HG03439 (cell line): ENCODE data around the gene PRKCQ.
A peak's percentile ranks its signal among the peaks of the same experiment; 100 is the strongest.

Experiments used
- ATAC-seq: cut with Tn5 transposase; IDR thresholded peaks from one replicate; pipeline ENCODE4 v1.9.1; 2021; ENCODE audit warnings: mild to moderate bottlenecking, moderate library complexity; ENCODE audit not compliant: unreplicated experiment

Gene PRKCQ

DNA sequence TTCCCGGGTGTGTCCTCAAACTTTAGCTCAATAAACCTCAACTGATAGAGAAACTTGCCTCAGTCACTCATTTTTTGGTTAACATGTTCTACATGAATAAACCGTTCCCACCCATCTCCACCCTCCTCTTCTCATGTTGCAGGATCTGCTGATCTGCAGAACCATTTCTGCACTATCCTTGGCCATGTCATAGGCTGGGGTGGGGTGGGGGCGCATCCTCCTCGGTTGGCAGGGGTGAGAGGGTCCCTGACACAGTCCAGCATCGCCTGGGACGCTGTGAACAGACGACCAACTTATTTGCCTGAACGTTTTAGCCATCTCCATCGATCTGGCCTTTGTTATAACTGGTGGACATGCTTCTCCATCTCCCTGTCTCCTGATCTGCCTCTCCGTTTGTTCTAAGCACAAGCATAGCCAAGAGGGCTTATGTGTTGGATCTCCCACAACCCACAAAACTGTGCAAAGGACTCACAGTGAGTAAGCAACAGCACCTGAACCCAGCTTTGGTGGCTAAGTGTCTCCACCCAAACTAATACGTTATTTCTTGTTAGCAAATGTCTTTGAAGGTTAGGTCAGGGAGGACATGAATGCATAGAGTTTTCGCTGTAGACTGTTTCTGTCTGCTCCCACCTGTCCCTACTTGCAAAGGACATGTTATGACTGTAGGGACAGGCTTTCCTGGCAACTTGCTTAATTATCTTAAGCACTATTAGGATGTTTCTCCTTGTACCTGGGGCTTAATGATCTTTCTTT is 51.7 kb downstream of the PRKCQ start:
- no peak for ATAC-seq

DNA sequence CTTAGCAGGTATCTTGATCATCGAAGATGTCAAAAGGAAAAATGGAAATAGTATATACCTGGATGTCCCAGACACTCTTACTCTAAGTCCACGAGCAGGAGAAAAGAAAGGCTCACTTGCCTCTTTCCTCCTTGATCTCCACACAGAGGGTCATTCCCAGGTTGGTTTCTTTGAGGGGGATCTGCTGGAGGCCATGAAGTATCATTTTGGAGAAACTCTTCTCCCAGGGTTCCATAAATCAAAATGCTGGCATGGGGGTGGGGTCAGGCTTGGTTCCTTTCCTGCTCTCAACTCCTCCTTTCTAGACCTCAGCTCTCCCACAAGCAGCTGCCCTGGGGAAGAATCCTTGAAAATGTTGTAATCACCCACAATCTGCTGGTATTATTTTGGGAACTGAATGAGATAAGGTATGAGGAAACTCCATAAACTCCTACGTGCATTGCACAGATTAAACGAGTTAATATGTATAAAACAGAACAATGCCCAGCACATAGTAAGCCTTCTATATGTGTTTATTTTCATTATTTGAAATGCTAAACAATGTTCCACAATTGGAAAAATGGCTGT is 54.4 kb downstream of the PRKCQ start:
- no peak for ATAC-seq

DNA sequence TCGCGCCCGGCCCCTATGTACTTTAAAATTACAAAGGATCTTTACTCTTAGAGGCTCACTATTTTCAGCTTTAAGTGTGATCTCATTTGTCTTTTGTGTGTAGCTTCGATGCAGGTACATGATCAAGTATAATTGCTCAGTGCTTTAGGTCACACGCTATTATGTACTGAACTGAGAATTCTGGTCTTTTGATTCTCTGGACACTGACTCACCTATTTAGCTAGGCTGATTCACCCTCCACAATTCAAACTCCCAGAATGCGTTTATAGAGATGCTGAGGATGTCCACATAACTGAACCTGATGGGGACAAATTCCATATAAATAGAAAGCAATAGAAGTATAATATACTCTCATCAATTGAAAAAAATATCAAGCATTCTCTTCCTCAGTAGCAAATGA is 57.8 kb downstream of the PRKCQ start:
- ATAC-seq: no peak

DNA sequence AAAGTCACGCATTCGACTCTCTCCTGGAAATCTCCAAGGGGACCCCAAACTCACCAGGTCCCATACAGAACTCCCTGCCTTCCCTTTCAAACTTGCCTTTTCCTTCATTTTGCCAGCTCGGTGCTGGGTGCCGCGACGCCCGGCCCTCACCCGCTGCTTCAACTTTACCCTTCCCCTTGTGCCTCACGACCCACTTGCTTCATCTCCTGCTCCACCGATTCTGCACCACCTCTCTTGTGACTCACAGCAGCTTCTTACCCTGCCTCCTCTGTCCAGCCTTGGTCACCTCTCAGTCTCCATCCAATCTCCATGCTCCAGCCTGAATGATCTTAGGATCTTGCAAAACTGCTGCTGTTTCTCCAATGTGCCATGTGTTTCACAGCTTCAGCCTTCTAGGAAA is 59.9 kb downstream of the PRKCQ start:
- no peak for ATAC-seq

DNA sequence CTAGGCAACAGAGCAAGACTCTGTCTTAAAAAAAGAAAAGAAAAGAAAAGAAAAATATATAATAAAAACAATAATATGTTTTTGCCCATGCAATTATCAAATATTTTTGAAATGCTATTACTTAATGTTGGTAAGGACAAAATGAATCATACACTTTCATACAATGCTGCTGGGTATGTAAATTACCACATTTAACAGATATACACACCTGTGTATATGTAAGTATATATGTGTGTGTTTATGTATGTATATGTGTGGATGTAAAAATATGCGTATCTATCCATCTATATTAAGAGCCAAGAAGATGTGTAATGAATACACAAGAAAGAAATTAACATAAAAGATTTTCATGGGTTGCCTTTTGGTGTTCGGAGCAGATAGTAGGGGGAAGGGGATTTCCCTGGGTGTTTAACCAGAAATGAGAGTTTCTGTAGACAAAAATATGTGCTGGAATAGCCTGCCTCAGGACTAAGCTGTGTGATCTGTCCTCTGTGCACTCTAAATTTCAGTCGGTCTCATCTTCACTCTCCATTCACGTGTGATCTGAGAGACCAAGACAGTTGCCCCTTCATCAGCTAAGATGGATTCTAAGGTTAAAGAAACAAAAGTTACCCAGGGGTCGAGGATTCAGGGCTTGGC is 61.2 kb downstream of the PRKCQ start:
- no peak for ATAC-seq

DNA sequence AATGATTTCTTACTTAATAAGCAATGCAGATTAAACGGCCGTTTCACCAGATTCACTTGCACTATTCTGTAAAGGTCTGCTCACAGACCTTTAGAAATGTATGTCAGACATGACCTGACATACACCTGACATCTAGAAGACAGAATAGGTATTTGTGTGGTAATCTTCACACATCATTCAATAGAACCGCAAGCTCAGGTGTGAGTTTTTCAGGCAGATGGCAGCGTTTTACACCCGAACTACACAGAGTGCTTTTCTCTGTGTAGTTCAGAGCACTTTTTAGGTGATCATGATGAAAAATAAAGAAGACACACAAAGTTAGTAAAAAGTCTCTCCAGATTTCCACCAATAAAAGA is 63.2 kb downstream of the PRKCQ start:
- no peak for ATAC-seq

DNA sequence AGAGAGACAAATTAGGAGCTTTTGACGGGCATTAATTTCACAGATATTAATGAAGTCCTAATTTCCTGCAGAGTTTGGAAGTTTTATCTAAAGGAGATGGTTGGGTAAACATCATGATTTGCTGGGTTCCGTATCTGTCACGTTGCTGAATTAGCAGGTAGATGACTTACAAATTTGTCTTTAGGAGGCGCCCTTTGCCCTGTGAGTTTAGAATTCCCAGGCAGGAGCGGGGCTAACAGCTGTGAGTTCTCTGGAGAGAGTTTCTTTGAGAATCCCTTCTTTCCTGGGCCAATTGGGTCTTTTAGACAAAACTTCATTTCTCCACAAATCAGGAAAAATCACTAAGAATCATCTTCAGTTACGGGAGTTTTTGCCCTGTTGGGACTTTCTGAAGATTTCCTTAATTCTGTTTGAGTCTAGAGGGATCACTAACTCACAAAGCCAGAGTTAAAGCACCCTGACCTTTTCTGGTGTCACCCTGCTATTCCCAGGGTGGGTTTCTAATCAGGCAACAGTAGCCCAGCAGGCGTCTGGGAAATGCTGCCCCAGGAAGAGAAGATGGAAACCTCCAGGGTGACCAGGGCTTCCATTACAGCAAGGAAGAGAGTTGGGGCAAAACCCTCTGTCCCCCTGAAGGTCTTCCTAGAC is 63.7 kb downstream of the PRKCQ start:
- ATAC-seq: no peak

DNA sequence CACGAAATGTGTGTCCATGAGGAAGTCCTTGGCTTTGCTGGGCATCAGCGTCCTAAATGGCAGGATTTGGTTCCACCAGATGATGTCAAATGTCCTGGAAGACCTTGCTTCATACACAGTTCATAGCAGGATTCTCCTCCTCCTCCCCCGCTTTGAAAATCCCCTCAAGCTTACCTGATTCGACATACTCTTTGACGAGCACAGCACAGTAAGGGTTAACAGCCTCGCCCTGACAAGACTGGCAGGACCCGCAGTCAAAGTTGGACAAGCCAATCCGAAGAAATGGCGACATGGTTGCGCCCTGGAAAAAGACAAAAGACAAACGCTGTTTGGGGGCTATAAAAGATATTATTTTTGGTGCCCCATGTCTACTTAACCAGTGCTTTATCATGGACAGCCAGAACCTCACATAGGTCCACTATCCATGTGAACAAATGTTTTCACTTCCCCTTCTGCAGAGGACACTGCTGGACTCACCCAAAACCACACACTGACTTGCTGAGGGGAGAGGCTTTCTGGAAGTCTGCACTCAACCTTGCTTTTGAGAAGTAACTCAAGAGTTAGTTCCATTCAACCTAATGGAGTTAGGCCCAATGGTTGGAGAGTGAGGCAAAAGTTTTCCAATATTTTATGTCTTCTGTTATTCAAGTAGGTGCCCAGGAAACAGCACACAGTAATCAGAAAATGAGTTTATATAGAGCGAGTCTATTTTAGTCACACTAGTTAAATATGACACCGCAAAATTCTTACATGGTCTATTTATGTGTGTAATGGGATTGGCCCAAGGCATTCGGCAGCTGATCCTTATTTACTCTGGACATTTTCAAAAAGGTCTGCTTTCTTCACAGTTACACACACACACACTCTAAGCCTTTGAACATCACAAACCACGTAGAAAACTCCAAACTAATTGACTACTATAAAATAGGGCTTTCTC is 65.0 kb downstream of the PRKCQ start:
- ATAC-seq: no peak

DNA sequence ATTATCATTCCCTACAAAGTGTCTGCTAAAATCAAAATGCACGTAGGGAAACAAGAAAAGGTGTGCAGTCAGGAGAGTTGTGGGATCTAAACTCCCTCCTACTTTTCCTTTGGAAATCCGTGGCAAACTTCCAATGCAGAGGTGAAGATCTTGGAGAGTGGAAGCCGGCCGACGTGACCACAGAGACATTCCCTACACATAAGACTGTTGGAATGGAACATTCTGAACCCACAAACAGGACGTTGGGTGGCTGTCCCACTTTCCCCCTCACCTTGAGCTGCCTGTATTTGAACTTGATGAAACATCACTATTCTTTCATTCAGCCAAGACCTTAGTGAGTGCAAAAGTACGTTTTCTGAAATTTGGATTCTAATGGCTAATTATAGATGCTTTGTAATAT is 65.9 kb downstream of the PRKCQ start:
- no peak for ATAC-seq

DNA sequence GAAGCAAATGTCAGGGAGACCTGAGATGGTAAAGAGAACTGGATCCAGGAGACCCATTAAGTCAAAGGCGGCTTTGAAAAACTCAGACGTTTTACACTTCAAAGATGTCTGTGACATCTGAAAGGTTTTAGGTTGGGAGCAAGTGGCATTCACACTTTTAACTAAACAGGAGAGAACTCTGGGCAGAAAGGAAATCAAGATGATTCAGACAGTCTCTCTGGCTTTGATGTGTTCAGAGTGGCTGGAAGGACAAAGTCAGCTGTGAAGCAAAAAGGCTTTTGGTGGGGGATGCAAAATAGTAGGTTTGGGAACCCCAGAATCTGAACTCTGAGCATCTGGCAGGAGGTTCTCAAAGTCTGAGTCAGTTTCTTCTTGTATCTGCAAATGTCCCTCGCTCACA is 66.6 kb downstream of the PRKCQ start:
- no peak for ATAC-seq

DNA sequence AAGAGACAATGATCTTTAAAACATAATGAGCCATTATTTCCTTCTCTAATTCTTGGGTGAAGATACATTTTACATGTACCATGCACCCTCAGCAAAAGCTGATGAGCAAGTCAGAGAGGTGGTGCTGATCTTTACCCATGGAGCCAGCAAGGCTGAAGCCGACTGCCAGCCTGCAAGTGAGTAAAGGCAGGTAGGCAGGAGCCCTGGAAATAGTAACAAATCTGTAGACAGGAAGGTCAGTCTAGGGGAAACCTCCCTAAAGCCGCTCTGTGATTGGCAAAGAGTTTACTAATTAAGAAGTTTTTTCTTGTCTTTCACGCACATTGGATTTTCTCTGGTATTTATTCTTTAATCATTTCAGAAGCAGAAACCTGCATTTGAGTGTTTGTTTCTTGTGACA is 67.9 kb downstream of the PRKCQ start:
- no peak for ATAC-seq

DNA sequence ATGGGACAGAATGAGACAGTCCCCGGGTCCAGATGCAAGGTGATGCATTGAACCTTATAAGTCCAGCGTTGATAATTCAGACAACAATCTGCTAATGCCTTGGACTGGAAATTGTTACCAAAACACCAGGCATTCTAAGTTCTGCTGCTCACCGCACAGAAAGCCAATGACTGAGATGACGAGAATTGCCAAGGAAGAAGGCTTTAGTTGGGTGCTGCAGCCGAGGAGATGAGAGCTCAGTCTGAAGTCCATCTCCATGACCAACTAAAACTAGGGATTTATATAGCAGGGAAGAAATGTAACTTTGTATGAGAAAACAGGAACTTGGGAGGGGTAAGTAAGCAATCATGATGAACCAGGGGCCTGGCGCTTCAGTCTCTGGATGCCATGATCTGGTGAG is 68.7 kb downstream of the PRKCQ start:
- ATAC-seq: no peak

DNA sequence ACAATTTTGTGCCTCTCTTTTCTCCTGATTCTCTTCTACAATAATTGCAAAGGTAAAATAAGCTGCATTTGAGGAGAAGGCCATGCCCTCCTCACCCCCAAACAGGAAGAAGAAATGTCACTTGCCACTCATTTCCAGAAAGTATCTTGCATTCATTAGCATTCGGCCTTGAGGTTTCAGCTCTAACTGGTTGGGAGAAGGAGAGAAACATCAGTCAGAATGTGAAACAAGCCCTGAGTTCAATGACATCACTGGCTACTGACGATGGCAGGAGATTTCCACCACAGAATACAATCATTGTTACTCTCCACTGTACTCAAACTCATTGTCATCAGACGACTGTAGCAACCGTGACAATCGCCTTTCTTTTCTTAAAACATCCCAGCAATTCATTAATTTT is 72.8 kb downstream of the PRKCQ start:
- peak; percentile 67 for ATAC-seq

DNA sequence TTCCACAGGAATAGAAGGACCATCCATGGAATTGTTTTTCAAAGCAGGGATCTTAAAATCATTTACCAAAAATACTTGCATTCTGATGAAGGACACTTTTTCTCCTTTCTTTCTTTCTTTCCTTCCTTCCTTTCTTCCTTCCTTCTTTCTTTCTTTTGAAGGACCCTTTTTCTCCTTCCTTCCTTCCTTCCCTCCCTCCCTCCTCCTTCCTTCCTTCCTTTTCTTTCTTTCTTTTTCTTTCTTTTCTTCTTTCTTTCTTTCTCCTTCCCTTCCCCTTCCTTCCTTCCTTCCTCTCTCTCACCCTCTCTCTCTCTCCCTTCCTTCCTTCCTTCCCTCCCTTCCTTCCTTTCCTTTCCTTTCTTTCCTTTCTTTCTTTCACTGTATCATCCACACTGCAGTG is 74.8 kb downstream of the PRKCQ start:
- no peak for ATAC-seq

DNA sequence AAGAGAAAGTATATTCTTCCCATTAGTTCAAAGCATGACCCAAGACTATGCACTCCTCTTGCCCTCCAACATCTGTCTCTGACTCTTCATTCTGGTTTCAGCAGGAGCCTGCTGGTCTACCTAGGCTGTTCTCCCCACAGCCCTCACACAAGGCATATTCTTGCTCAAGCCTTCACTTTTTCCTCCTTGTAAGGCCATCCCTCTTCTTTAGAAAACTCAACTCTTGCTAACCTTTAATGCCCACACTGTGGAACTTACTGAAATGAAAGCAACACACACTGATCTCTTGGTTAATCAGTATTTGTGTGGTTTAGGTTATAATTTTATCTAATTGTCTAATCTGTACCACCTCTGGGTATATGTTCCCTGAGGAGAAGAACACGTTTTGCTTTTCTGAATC is 75.8 kb downstream of the PRKCQ start:
- ATAC-seq: no peak

DNA sequence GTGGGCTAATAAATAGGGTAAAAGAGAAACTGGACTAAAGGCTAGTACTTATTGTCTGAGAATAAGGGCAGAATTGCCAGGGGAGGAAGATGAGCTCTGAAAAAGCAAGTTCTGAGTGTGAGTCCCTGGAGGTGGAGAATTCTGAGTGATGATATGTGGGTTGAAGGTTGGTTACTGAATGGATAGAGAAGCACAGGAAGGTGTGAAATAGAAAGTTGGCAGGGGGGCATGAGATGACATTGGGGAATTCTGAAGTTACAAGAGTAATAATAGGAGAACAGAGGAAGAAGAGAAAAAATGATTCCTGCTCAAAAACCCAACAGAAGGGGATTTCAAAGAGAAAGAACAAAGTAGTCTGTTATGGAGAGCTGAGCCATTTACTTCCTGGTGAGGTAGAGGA is 76.9 kb downstream of the PRKCQ start:
- ATAC-seq: no peak

DNA sequence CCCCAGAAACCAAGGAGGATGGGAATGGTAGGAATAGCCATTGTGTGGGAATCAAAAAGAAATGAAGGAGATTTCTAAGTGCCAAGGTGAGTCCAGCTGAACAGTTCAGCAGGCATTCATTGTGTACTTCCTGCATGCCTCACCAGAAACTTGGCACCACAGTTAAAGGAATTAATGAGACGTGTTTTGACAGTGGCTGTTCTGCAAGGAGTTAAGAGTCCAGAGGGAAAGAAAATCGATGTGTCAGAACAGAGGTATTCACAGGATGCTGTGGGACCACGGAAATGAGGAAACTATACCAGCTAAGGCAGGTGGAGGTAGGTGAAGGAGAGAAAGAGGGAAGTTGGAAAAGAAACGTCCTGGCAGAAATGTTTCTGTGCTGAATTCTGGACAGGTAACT is 78.1 kb downstream of the PRKCQ start:
- ATAC-seq: no peak

DNA sequence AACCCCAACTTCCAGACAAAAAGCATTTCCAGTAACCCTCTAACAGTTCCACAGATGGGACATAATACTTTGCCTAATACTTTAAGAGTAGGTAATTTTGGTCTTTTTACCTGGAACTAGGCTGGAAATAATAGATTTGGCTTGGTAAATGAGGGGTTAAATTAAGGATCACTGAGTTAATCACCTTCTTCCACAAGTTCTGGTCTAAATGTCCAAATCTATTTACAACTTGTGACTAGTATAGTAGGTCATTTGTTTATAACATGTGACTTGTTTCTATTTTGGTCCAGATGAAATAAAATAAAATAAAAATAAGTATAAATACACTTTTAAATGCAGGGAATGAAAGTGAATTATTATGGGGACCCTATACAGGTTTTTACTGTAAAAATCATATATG is 80.1 kb downstream of the PRKCQ start:
- no peak for ATAC-seq

DNA sequence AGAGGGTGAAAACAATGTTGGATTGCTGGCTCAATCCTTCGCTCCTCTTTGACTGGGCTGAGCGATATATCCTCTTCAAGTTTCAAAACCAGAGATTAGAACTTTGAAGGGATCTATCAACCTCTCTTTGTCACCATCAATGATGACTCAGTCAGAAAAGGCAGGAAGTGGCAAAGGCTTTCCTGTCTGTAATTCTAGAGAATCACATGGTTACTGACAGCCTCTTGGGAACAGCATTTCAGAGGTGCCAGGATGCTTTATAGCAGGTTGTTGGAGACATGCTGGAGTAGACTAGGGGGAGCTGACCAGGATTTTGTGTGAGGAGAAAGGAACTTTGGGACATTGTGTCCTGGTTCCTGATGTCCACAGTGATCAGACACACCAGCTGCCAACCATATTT is 81.3 kb downstream of the PRKCQ start:
- ATAC-seq: no peak

DNA sequence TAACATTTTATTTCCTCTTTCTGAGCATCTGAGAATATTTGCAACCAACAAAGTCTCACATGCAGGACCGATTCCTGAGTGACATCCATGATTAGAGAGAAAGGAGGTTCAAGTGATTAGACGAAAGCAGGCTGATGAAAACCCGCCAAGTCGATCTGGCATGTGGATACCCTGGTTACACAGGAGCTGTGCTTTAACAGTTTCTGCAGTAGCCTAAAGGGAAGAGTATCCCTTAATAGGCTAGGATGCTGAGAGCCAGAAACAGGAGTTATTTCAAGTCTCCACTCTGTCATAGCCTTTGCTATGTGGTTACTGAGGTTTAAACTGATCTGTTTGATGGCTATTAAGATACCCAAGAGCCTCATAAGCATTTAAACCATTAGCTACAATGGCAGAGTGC is 82.5 kb downstream of the PRKCQ start:
- ATAC-seq: no peak

DNA sequence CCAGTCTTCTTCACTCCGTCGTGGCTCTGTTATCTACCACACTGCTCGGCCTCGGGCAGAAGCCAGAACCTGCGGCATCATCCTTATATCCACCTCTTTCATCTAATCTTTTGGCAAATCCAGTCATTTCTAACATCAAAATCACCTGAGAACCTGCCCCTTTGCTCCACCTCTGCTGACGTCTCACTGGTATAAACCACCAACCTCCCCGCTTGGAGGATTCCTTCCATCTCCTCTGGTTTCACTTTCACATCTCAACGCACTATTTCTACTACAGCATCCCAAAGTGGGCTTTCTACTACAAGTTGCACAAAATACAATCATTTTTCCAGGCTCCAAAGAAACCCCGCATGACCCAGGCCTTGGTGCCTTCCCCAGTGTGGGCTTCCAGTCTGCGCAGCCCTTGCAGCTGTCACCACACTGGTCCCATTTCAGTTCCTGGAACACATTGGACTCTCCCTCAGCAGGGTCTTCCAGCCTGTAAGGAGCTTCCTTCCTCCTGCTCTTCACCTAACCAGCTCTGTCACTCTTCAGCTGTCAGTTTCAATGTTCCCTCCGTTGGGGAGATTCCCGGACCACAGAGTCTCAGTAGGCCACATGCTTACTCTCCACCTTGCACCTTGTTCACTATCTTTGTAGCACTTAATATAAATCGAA is 85.0 kb downstream of the PRKCQ start:
- no peak for ATAC-seq
